Measurements from ENCODE around the gene NPAS3.

NPAS3 gene

GRCh38 chr14:33576014-33576413, 637.3 kb downstream of the NPAS3 start:
- H3K4me3 ChIP-seq (ENCODE audit: low read length), result no peak overlapping the region
- TF ChIP-seq CTCF (IDR thresholded peaks at IDR 0.05; ENCODE audit: insufficient read depth, low read depth, low read length, missing control alignments), result no peak
- DNase-seq (ENCODE audit: low read depth), result no peak

DNA sequence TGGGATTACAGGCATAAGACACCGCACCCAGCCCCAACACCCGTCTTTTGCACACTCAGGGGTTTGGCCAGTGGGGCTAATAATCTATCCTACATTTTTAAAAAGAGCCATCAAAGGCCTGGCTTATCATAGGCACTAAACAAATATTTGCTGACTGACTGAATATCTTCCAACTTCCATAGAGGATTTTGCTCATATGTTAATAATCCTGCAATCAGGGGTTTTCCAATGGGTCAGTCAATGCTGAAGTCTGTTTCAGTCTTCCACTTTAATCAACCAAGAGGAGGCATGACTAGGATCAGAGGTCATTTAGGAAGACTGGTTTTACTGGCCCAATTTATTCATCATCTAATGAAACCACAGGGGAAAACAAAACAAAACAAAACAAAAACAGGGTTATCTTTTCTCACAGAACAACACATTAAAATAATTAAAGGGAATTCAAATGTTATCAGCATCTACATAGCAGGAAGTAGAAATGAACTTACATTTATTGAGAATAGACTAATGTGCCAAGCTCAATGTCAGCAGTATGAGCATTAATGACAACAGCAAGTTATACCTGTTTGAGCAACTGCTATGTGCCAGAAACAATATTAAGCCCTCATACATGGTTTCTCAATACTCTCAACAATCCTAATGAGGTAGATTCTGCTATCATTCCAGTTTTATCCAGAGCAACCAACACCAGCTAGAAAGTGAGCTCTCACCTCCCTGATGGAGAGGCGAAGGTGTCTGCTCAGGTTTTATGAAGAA, 640.0 kb downstream of the NPAS3 start:
- DNase-seq (ENCODE audit: low read depth), result peak; percentile 75
- no peak overlapping the region for H3K4me3 ChIP-seq (ENCODE audit: low read length)
- TF ChIP-seq CTCF (IDR thresholded peaks at IDR 0.05; ENCODE audit: insufficient read depth, low read depth, low read length, missing control alignments), result no peak

DNA sequence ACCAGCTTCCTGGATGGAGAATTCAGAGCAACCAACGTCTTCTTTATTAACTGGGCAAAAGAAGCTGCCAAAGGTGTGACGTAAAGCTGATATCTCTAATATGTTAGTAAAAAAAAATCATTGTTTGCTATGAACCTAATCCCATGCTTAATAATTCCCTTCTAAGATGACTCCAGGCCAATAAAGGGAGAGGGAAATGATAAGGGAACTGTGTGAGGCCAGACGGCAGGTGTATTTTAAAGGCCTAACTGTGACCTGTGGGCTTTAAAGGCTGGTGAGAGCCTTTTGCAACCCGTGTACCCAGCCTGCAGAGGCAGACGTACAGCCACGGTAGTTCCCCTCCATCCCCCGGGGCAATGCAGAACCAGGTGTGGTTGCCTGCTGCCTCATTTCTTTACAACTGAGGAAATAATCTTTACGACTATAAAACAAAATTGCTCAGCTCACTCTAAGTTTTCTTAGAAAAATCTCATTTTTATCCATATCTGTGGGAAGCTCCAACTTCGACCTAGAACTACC, 641.6 kb downstream of the NPAS3 start:
- no peak for DNase-seq (ENCODE audit: low read depth)
- no peak overlapping the region for H3K4me3 ChIP-seq (ENCODE audit: low read length)
- no peak for TF ChIP-seq CTCF (IDR thresholded peaks at IDR 0.05; ENCODE audit: insufficient read depth, low read depth, low read length, missing control alignments)

DNA sequence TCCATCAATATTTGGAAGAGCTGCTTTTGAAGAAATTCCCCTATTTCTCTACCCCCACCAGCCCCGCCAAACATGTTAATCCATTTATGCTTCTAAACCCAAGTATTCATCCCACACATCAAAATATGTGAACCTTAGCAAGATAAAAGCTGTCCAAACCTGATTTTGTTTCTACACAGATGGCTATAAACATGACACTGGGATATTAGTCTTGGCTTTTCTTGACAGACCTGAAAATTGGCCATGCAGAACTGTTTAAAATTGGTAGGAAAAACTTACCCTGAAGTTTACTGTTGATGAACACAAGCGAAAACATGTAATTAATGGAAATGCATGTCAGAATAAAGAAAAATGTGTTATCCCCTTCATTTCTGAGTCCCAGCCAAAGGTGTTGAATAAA, 642.2 kb downstream of the NPAS3 start:
- no peak overlapping the region for H3K4me3 ChIP-seq (ENCODE audit: low read length)
- no peak for TF ChIP-seq CTCF (IDR thresholded peaks at IDR 0.05; ENCODE audit: insufficient read depth, low read depth, low read length, missing control alignments)
- no peak for DNase-seq (ENCODE audit: low read depth)

DNA sequence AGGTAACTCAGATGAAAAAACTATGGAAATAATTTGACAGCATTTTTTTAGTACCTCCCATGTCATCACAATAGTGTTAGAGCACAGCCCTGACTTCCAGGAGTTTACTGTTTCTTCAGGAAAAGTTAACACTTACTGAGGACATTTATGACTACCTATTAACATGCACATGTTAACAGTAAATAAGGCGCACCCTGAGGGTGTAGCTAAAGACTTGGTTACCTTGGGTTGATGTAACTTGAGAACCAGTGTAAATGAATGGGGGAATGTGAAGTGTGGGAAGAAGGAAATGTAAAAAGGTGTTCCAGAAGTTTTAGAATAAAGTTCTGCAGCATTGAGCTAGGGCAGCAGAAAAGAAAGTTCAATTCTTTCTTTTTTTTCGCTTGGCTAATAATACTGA, 646.0 kb downstream of the NPAS3 start:
- H3K4me3 ChIP-seq (ENCODE audit: low read length), result no peak overlapping the region
- DNase-seq (ENCODE audit: low read depth), result no peak
- TF ChIP-seq CTCF (IDR thresholded peaks at IDR 0.05; ENCODE audit: insufficient read depth, low read depth, low read length, missing control alignments), result no peak

DNA sequence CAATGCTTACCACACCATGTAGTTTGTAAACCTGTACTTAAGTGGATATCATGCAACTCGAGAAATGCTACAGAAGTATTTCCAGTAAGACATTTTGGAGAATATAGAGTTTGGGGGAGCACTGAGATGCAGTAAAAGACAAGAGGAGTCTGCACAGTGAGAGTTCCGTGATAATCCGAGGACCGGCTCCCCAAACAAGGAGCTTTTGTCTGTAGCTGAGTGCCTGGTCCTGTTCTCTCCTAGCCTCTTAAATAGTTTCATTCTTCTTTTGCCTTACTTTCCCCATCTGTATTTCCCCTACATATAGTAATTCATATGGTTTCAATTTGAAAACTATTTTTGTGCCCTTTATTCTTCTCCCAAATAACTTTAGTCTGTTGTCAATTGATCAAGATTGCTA, 648.1 kb downstream of the NPAS3 start:
- no peak for DNase-seq (ENCODE audit: low read depth)
- no peak overlapping the region for H3K4me3 ChIP-seq (ENCODE audit: low read length)
- TF ChIP-seq CTCF (IDR thresholded peaks at IDR 0.05; ENCODE audit: insufficient read depth, low read depth, low read length, missing control alignments), result no peak

DNA sequence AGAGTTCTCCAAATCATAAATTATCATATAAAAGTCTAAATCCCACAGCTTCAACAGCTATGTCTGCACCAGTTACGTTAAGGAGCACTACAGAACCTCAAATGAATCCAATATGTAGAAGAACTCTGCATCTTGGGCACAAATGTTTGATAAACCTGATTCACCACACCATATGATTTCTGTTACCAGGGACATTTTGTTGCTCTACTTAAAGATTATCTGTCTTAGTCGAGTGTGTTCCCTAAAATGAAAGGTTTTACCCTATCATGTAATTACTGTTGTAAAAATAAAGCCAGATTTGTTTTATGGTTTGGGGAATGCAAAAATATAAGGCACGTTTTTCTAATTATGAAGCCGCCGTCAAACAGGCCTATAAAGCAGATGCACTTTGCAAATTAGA, 649.1 kb downstream of the NPAS3 start:
- no peak for DNase-seq (ENCODE audit: low read depth)
- TF ChIP-seq CTCF (IDR thresholded peaks at IDR 0.05; ENCODE audit: insufficient read depth, low read depth, low read length, missing control alignments), result no peak
- no peak overlapping the region for H3K4me3 ChIP-seq (ENCODE audit: low read length)

Measured in epithelial cell of esophagus (primary cell).